Tibial nerve (tissue), 4 donors: Measurements from ENCODE around the gene THPO.

ENCODE experiments used
- CTCF ChIP-seq, 5 experiments: fragments of 200-600 bp in 3 of 5; fragments of 450-650 bp in 2 of 5; sonication (generic) in 3 of 5; IDR thresholded peaks; one replicate each; pipeline ENCODE4 v1.5.1; 2016 to 2019; ENCODE audit warnings: antibody characterized with exemption in 5 of 5, mild to moderate bottlenecking in 3 of 5, moderate library complexity in 2 of 5
- EP300 ChIP-seq, 2 donors: sonication (generic); formaldehyde crosslinking; IDR thresholded peaks; one replicate each; pipeline ENCODE4 v1.6.1; 2017; ENCODE audit warnings: antibody characterized with exemption in 2 of 2, mild to moderate bottlenecking in 1 of 2
- POLR2A ChIP-seq, 2 donors: fragments of 450-650 bp; IDR thresholded peaks; one replicate each; pipeline ENCODE4 v1.6.1; 2017; ENCODE audit warnings: antibody characterized with exemption in 2 of 2, mild to moderate bottlenecking in 2 of 2, moderate library complexity in 2 of 2

- TF ChIP-seq EP300 (IDR thresholded peaks at IDR 0.05) (no peak), CTCF (IDR thresholded peaks at IDR 0.05) (no peak), POLR2A (IDR thresholded peaks at IDR 0.05) (no peak)
Measured at GRCh38 chr3:184380627-184381260, 2.7 kb upstream of the THPO start.
